ENCODE data around the gene CDC42BPB.

Gene CDC42BPB

GRCh38 chr14:103070263-103070885, 13.0 kb upstream of the CDC42BPB start:
- in situ Hi-C loops (cut with MboI; ENCODE audit: low sequenced_read_pairs, unreplicated experiment): no loop called here
- no peak for DNase-seq (ENCODE audit: low spot score)
- no peak for TF ChIP-seq CTCF (IDR thresholded peaks at IDR 0.05; ENCODE audit: borderline replicate concordance, control extremely low read depth, extremely low read depth, insufficient read depth, missing control alignments)

- DNase-seq (ENCODE audit: low spot score): no peak
- in situ Hi-C loops (cut with MboI; ENCODE audit: low sequenced_read_pairs, unreplicated experiment): no loop called here
- TF ChIP-seq CTCF (IDR thresholded peaks at IDR 0.05; ENCODE audit: borderline replicate concordance, control extremely low read depth, extremely low read depth, insufficient read depth, missing control alignments): no peak
Observed at GRCh38 chr14:103068351-103069073, 11.2 kb upstream of the CDC42BPB start.

GRCh38 chr14:103067231-103067954, 10.0 kb upstream of the CDC42BPB start:
- DNase-seq (ENCODE audit: low spot score): no peak
- in situ Hi-C loops (cut with MboI; ENCODE audit: low sequenced_read_pairs, unreplicated experiment): no loop called here
- TF ChIP-seq CTCF (IDR thresholded peaks at IDR 0.05; ENCODE audit: borderline replicate concordance, control extremely low read depth, extremely low read depth, insufficient read depth, missing control alignments): no peak

- no peak for DNase-seq (ENCODE audit: low spot score)
- in situ Hi-C loops (cut with MboI; ENCODE audit: low sequenced_read_pairs, unreplicated experiment): no loop called here
- no peak for TF ChIP-seq CTCF (IDR thresholded peaks at IDR 0.05; ENCODE audit: borderline replicate concordance, control extremely low read depth, extremely low read depth, insufficient read depth, missing control alignments)
Observed at GRCh38 chr14:103066399-103066798, 9.1 kb upstream of the CDC42BPB start.

GRCh38 chr14:103065861-103066260, 8.5 kb upstream of the CDC42BPB start:
- no peak for TF ChIP-seq CTCF (IDR thresholded peaks at IDR 0.05; ENCODE audit: borderline replicate concordance, control extremely low read depth, extremely low read depth, insufficient read depth, missing control alignments)
- no peak for DNase-seq (ENCODE audit: low spot score)
- in situ Hi-C loops (cut with MboI; ENCODE audit: low sequenced_read_pairs, unreplicated experiment): no loop called here

GRCh38 chr14:103064978-103065377, 7.6 kb upstream of the CDC42BPB start:
- in situ Hi-C loops (cut with MboI; ENCODE audit: low sequenced_read_pairs, unreplicated experiment): no loop called here

More at GRCh38 chr14:103064978-103065377, 7.6 kb upstream of the CDC42BPB start:
- no peak for TF ChIP-seq CTCF (IDR thresholded peaks at IDR 0.05; ENCODE audit: borderline replicate concordance, control extremely low read depth, extremely low read depth, insufficient read depth, missing control alignments)
- DNase-seq (ENCODE audit: low spot score): no peak

Measured in GM13976 (cell line).